GM12892 (cell line): ENCODE results near the gene ITPRID1.

Experiments used
- POLR2A ChIP-seq: IDR thresholded peaks from 2 replicates; pipeline ENCODE4 v1.6.1; 2011; ENCODE audit warnings: low read depth, low read length, control low read depth
- POLR2AphosphoS5 ChIP-seq: IDR thresholded peaks from 2 replicates; pipeline ENCODE4 v1.6.1; 2011; ENCODE audit warnings: low read depth, low read length, control low read depth
- TAF1 ChIP-seq: IDR thresholded peaks from 2 replicates; pipeline ENCODE4 v1.6.1; 2011; ENCODE audit warnings: low read depth, mild to moderate bottlenecking, control low read depth, low read length, borderline replicate concordance

DNA sequence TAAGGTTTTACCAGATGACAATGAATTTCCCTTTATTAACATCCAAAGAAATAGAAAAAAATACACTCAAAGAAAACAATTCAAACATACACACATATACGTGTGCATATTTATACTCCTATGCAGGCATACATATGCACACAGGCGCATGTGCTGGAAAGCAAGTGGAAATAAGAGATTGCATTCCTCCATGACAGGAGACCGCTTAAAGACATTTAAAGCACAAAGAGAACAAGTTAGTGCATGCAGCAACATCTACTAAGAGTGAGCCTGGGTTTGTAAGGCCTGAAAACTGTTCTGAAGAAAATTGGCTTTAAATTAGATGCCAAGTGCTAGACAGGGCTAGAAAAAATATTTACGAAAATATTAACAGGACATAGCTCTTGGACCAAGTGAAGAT, 133.1 kb downstream of the ITPRID1 start:
- TF ChIP-seq POLR2A (no peak), TAF1 (no peak), POLR2AphosphoS5 (no peak)
